ENCODE data around the gene LIAS.
"Not testable (repeated sequence)": the region's sequence is repeated elsewhere in the genome, so short reads cannot be mapped to it uniquely, and the experiment has no call there.

LIAS gene

DNA sequence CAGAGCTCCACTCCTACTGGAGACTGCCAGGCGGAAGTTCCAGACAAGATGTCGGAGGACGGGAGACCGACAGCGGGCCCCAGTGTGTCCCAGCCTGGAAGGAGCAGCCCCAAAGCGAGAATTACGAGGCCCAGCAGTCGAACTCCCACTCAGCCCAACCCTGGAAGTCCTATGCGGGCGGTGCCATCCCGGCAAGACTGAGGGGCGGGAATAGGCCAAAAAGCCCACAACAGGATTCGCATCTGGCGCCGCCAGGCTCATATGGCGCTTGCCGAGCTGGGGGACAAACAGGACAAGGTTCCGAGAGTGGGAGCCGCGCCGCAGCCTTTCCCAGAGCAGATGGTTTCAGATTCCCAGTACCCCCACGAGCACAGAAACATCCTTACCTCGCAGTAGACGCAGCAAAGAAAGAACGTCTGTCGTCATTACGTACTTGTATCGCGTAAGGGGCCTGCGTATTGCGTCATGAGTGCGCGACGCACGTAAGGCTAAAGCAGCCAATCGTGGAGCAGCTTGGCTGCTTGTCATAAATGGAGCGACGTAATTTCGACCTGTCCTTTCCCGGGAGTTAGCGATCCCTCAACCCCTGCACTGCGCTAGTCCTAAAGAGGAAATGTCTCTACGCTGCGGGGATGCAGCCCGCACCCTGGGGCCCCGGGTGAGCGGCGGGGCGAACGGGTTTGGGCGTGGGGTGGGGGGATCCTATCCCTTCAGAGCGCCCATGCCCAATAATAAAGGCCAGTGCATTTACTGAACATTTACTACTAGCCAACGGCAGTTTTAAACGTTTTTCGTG lies at the start of gene LIAS, which contains the start of gene RPL9:
TSS of gene LIAS (plus strand) at position 552 of the 796 bp plus-strand sequence. CDS start at position 614, 62 bp downstream.
TSS of gene RPL9 (minus strand) at position 418 of the 796 bp plus-strand sequence. CDS start 483 bp downstream, outside the sequence.
- peak; percentile 97 for DNase-seq (ENCODE audit: low read depth, low spot score)
- Histone ChIP-seq H3K4me1 (ENCODE audit: insufficient read depth, insufficient read length) (no peaks in the 10 kb centered on the region), H3K4me3 (ENCODE audit: insufficient read length, low read depth) (peak within 1 kb of the TSS; percentile 91), H3K9me3 (ENCODE audit: insufficient read depth, low read length) (no peaks in the 10 kb centered on the region), H3K9ac (ENCODE audit: insufficient read length, low read depth) (peak within 1 kb of the TSS; percentile 98), H3K36me3 (ENCODE audit: insufficient read depth, insufficient read length, low read length) (peaks cover 78% of the 10 kb centered on the region), H3K27me3 (ENCODE audit: insufficient read depth, insufficient read length) (no peaks in the 10 kb centered on the region)
- TF ChIP-seq SUZ12 (IDR thresholded peaks at IDR 0.05; ENCODE audit: extremely low read depth, insufficient read depth, insufficient read length) = no peak
- TF ChIP-seq YY1 (IDR thresholded peaks at IDR 0.05; ENCODE audit: insufficient read depth, insufficient read length) = no peak
- TF ChIP-seq ZNF274 (IDR thresholded peaks at IDR 0.05; ENCODE audit: low read depth, low read length) = no peak

DNA sequence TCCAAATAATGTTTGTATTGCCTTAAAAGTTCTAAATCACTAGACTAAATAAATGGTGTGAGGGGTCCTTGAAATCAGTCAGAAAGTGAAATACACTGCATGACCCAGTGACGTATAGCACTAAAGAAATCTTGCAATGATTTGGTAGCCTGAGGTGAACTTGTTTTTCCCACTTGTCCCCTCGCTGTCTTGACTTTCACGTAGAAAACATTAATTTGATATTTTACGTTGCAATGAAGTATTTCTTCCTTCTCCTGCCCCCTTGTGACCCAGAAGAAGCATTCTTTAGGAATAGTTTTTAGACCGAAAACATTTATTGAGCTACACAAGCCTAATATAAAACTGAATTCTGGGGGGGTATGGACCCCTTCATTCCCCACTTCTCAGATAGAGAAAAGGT lies 48.4 kb upstream of the LIAS start:
- TF ChIP-seq YY1 (IDR thresholded peaks at IDR 0.05; ENCODE audit: insufficient read depth, insufficient read length) (no peak), SUZ12 (IDR thresholded peaks at IDR 0.05; ENCODE audit: extremely low read depth, insufficient read depth, insufficient read length) (no peak), ZNF274 (IDR thresholded peaks at IDR 0.05; ENCODE audit: low read depth, low read length) (no peak)
- no peak for DNase-seq (ENCODE audit: low read depth, low spot score)
- H3K36me3 ChIP-seq (ENCODE audit: insufficient read depth, insufficient read length, low read length) = no peaks in the 10 kb centered on the region
- no peaks in the 10 kb centered on the region for H3K4me1 ChIP-seq (ENCODE audit: insufficient read depth, insufficient read length)
- H3K9me3 ChIP-seq (ENCODE audit: insufficient read depth, low read length) = no peaks in the 10 kb centered on the region
- H3K27me3 ChIP-seq (ENCODE audit: insufficient read depth, insufficient read length) = no peaks in the 10 kb centered on the region
- no peak overlapping the region for H3K9ac ChIP-seq (ENCODE audit: insufficient read length, low read depth)
- no peak overlapping the region for H3K4me3 ChIP-seq (ENCODE audit: insufficient read length, low read depth)

DNA sequence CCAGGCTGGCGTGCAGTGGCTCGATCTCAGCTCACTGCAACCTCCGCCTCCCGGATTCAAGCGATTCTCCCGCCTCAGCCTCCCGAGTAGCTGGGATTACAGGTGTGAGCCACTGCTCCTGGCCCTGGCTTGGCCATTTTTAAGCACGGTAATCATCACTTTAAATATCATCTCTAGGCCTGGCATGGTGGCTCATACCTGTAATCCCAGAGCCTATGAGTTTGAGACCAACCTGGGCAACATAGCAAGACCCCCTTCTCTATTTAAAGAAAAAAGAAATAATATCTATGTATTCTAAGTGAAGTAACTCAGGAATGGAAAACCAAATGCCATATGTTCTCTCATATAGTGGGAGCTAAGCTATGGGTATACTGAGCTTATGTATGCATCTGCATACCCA lies 47.3 kb upstream of the LIAS start:
- H3K9me3 ChIP-seq (ENCODE audit: insufficient read depth, low read length); H3K36me3 ChIP-seq (ENCODE audit: insufficient read depth, insufficient read length, low read length); DNase-seq (ENCODE audit: low read depth, low spot score); H3K9ac ChIP-seq (ENCODE audit: insufficient read length, low read depth); H3K4me3 ChIP-seq (ENCODE audit: insufficient read length, low read depth); H3K4me1 ChIP-seq (ENCODE audit: insufficient read depth, insufficient read length); H3K27me3 ChIP-seq (ENCODE audit: insufficient read depth, insufficient read length): not testable (repeated sequence)

DNA sequence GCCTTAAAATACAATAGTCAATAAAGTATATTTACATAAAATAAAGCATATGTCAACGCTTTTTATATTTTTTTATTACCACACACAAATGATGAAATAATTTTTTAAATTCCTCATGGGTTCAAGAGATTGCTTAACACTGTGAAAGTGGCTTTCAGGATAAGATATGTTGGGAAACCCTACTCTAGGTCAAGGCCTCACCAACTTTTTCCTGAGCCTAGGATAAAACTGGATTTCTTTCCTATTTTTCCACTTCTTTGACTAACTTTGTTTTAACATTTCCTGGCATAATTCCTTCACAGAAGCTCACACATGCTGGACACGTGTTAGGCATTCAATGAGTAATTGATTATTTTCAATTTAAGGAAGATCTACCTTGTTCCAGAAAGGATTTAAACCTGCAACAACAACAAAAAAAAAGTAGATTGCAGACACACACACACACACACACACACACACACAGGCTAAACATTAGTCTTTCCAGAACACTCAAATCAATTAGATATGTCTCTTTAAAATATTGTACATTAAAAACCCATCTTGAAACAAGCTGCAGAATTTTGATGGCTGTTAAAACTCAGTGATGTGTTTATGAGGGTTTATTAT lies 43.1 kb upstream of the LIAS start:
- no peak overlapping the region for H3K9ac ChIP-seq (ENCODE audit: insufficient read length, low read depth)
- H3K4me3 ChIP-seq (ENCODE audit: insufficient read length, low read depth) = no peak overlapping the region
- no peak for DNase-seq (ENCODE audit: low read depth, low spot score)
- TF ChIP-seq ZNF274 (IDR thresholded peaks at IDR 0.05; ENCODE audit: low read depth, low read length) (no peak), SUZ12 (IDR thresholded peaks at IDR 0.05; ENCODE audit: extremely low read depth, insufficient read depth, insufficient read length) (no peak), YY1 (IDR thresholded peaks at IDR 0.05; ENCODE audit: insufficient read depth, insufficient read length) (no peak)
- no peaks in the 10 kb centered on the region for H3K9me3 ChIP-seq (ENCODE audit: insufficient read depth, low read length)
- no peaks in the 10 kb centered on the region for H3K36me3 ChIP-seq (ENCODE audit: insufficient read depth, insufficient read length, low read length)
- no peaks in the 10 kb centered on the region for H3K27me3 ChIP-seq (ENCODE audit: insufficient read depth, insufficient read length)
- no peaks in the 10 kb centered on the region for H3K4me1 ChIP-seq (ENCODE audit: insufficient read depth, insufficient read length)

DNA sequence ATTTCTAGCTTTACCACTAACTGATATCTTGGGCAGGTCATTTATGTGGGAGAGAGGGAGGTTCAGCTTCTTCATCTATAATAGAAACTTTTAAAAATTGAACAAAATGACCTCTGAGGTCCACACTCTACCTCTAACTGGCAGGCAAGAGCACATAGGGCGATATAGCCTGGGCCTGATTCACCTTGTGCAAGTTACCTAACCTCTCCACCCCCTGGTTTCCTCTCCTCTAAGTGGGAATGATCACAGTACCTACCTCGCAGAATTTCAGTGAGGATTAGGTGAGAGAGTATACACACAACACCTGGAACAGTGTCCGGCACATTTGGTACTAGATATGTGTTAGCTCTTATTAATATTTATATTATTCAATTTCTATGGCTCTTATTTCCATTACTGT lies 36.6 kb upstream of the LIAS start:
- H3K9ac ChIP-seq (ENCODE audit: insufficient read length, low read depth) = no peak overlapping the region
- no peaks in the 10 kb centered on the region for H3K27me3 ChIP-seq (ENCODE audit: insufficient read depth, insufficient read length)
- no peaks in the 10 kb centered on the region for H3K9me3 ChIP-seq (ENCODE audit: insufficient read depth, low read length)
- H3K4me3 ChIP-seq (ENCODE audit: insufficient read length, low read depth) = no peak overlapping the region
- DNase-seq (ENCODE audit: low read depth, low spot score) = no peak
- TF ChIP-seq YY1 (IDR thresholded peaks at IDR 0.05; ENCODE audit: insufficient read depth, insufficient read length) = no peak
- H3K36me3 ChIP-seq (ENCODE audit: insufficient read depth, insufficient read length, low read length) = no peaks in the 10 kb centered on the region
- H3K4me1 ChIP-seq (ENCODE audit: insufficient read depth, insufficient read length) = no peaks in the 10 kb centered on the region

DNA sequence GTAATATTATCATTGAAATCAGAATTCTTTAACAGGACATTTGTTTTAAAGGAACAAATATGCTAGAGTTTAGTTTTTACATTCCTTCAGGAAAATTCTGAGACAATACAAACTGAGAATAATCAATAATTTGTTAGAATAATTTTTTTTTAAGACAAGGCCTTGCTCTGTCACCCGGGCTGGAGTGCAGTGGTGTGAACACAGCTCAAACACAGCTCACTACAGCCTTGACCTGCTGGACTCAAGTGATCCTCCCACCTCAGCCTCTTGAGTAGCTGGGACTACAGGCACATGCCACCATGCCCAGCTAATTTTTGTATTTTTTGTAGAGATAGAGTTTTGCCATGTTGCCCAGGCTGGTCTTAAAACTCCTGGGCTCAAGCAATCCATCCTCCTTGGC lies 33.6 kb upstream of the LIAS start:
- not testable (repeated sequence) for H3K4me1 ChIP-seq (ENCODE audit: insufficient read depth, insufficient read length); H3K4me3 ChIP-seq (ENCODE audit: insufficient read length, low read depth); H3K9me3 ChIP-seq (ENCODE audit: insufficient read depth, low read length); DNase-seq (ENCODE audit: low read depth, low spot score); H3K27me3 ChIP-seq (ENCODE audit: insufficient read depth, insufficient read length); H3K36me3 ChIP-seq (ENCODE audit: insufficient read depth, insufficient read length, low read length); H3K9ac ChIP-seq (ENCODE audit: insufficient read length, low read depth)

DNA sequence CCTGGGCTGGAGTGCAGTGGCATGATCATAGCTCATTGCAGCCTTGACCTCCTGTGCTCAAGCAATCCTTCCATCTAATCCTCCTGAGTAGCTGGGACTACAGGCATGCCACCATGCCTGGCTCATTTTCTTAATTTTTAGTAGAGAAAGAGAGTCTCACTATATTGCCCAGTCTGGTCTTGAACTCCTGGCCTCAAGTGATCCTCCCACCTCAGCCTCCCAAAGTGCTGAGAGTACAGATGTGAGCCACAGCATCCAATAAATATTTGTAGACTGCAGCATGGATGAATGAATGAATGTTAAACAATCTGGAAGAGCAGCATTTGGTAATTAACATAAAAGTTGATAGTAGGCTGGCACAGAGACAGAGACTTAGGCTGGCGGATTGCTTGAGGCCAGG lies 32.1 kb upstream of the LIAS start:
- no peak overlapping the region for H3K4me3 ChIP-seq (ENCODE audit: insufficient read length, low read depth)
- H3K4me1 ChIP-seq (ENCODE audit: insufficient read depth, insufficient read length) = no peaks in the 10 kb centered on the region
- no peaks in the 10 kb centered on the region for H3K27me3 ChIP-seq (ENCODE audit: insufficient read depth, insufficient read length)
- DNase-seq (ENCODE audit: low read depth, low spot score) = no peak
- no peak overlapping the region for H3K9ac ChIP-seq (ENCODE audit: insufficient read length, low read depth)
- no peaks in the 10 kb centered on the region for H3K36me3 ChIP-seq (ENCODE audit: insufficient read depth, insufficient read length, low read length)
- TF ChIP-seq SUZ12 (IDR thresholded peaks at IDR 0.05; ENCODE audit: extremely low read depth, insufficient read depth, insufficient read length) (no peak), ZNF274 (IDR thresholded peaks at IDR 0.05; ENCODE audit: low read depth, low read length) (no peak), YY1 (IDR thresholded peaks at IDR 0.05; ENCODE audit: insufficient read depth, insufficient read length) (no peak)
- H3K9me3 ChIP-seq (ENCODE audit: insufficient read depth, low read length) = no peaks in the 10 kb centered on the region
